Esophagus muscularis mucosa (tissue), 3 donors: ENCODE results near the gene STK39.

Experiments
- CTCF ChIP-seq, 3 experiments: fragments of 200-600 bp in 2 of 3; fragments of 450-650 bp in 1 of 3; sonication (generic) in 2 of 3; IDR thresholded peaks; one replicate each; pipeline ENCODE4 v1.5.1; 2017 to 2019; ENCODE audit warnings: antibody characterized with exemption in 3 of 3, mild to moderate bottlenecking in 2 of 3, moderate library complexity in 1 of 3
- POLR2A ChIP-seq: fragments of 450-650 bp; IDR thresholded peaks from one replicate; pipeline ENCODE4 v1.6.1; 2017; ENCODE audit warnings: antibody characterized with exemption, moderate library complexity, mild to moderate bottlenecking, low read depth
- POLR2AphosphoS5 ChIP-seq, 2 donors: sonication (generic); formaldehyde crosslinking; IDR thresholded peaks; one replicate each; pipeline ENCODE4 v1.6.1; 2017; ENCODE audit warnings: antibody characterized with exemption in 2 of 2

- no peak for TF ChIP-seq POLR2A
- TF ChIP-seq CTCF (IDR thresholded peaks at IDR 0.05), result no peak
- TF ChIP-seq POLR2AphosphoS5 (IDR thresholded peaks at IDR 0.05), result no peak
Measured at GRCh38 chr2:168183308-168183997, 63.9 kb downstream of the STK39 start.
